Sigmoid colon (tissue), 7 donors: Measurements from ENCODE around the gene CDH23. TPM values are rescaled to one million over a fixed set of nuclear protein-coding genes. Genes with fewer than 3 reads are reported as not detected.

ENCODE experiments used
- DNase-seq: peaks from one replicate; pipeline ENCODE4 v3.0.0-alpha.2; 2019
- H3K27ac ChIP-seq, 4 donors: fragments of 200-600 bp; sonication (generic); one replicate each; pipeline ENCODE4 v1.5.1; 2016 to 2019; ENCODE audit warnings: mild to moderate bottlenecking in 1 of 4
- H3K27me3 ChIP-seq, 3 donors: fragments of 200-600 bp; sonication (generic); one replicate each; pipeline ENCODE4 v1.5.1; 2019; ENCODE audit warnings: mild to moderate bottlenecking in 1 of 3
- H3K36me3 ChIP-seq, 4 donors: fragments of 200-600 bp; sonication (generic); one replicate each; pipeline ENCODE4 v1.5.1; 2016 to 2019
- H3K4me1 ChIP-seq, 4 donors: fragments of 200-600 bp; sonication (generic); one replicate each; pipeline ENCODE4 v1.5.1; 2017 to 2019
- H3K4me3 ChIP-seq, 4 donors: fragments of 200-600 bp; sonication (generic); one replicate each; pipeline ENCODE4 v1.5.1; 2017 to 2019; ENCODE audit warnings: mild to moderate bottlenecking in 2 of 4, moderate library complexity in 1 of 4
- H3K9me3 ChIP-seq, 4 donors: fragments of 200-600 bp in 3 of 4; sonication (generic) in 3 of 4; one replicate each; pipeline versions ENCODE4 v1.5.1 to v1.6.1; 2013 to 2019
- CTCF ChIP-seq, 4 experiments: fragments of 450-650 bp in 3 of 4; fragments of 200-600 bp in 1 of 4; IDR thresholded peaks; one replicate each; pipeline ENCODE4 v1.5.1; 2016 to 2019; ENCODE audit warnings: antibody characterized with exemption in 4 of 4, mild to moderate bottlenecking in 3 of 4, moderate library complexity in 2 of 4
- EP300 ChIP-seq, 4 donors: sonication (generic); formaldehyde crosslinking; IDR thresholded peaks; one replicate each; pipeline ENCODE4 v1.6.1; 2017; ENCODE audit warnings: antibody characterized with exemption in 4 of 4
- POLR2A ChIP-seq, 2 donors: fragments of 450-650 bp; IDR thresholded peaks; one replicate each; pipeline ENCODE4 v1.6.1; 2016; ENCODE audit warnings: antibody characterized with exemption in 2 of 2, mild to moderate bottlenecking in 2 of 2, moderate library complexity in 2 of 2
- POLR2AphosphoS5 ChIP-seq, 4 donors: sonication (generic); formaldehyde crosslinking; IDR thresholded peaks; one replicate each; pipeline ENCODE4 v1.6.1; 2017; ENCODE audit warnings: antibody characterized with exemption in 4 of 4
- WGBS, 2 donors: extraction: QIAGEN DNeasy Blood & Tissue Kit; methylation state at CpG; one replicate each; pipeline ENCODE4 v1.1.7; 2013; 5-methylcytosine and 5-hydroxymethylcytosine counted together
- intact Hi-C: fragments of 100-400 bp; cut with DNase I; formaldehyde crosslinking; loops from one replicate; pipeline ENCODE4 v1.15.1; 2023
- polyA plus RNA-seq, 3 donors: library from polyadenylated mRNA; stranded (reverse); fragments of 200-250 nt; gene quantifications; one replicate each; pipeline ENCODE4 v1.2.3, GENCODE V29; 2013
- total RNA-seq, 4 donors: library from RNA; depleted of rRNA; stranded (reverse); fragments of >200 nt; gene quantifications; one replicate each; pipeline ENCODE4 v1.1.0, GENCODE V29; 2016
- donor health status: healthy with polysubstance abuse.
- donor health status: Bipolar disorder and iron deficiency.
- donor health status: healthy.

CDH23 gene
- total and polyA plus RNA-seq, 7 donors: 1.5 to 7.2 (median 3.0) TPM

- WGBS, 2 donors: 89 to 91% methylated on average over 5 of the region's 5 CpGs
- Histone ChIP-seq H3K4me1 (no peaks in the 10 kb centered on the region), H3K27me3 (no peaks in the 10 kb centered on the region), H3K4me3 (no peak overlapping the region), H3K27ac (no peak overlapping the region), H3K36me3 (no peaks in the 10 kb centered on the region), H3K9me3 (no peaks in the 10 kb centered on the region)
- DNase-seq: no peak
- TF ChIP-seq POLR2A (IDR thresholded peaks at IDR 0.05): no peak
- no peak for TF ChIP-seq CTCF (IDR thresholded peaks at IDR 0.05)
- TF ChIP-seq POLR2AphosphoS5 (IDR thresholded peaks at IDR 0.05): no peak
- no peak for TF ChIP-seq EP300 (IDR thresholded peaks at IDR 0.05)
- intact Hi-C loops: no loop called here
Measured at GRCh38 chr10:71502851-71503250, 106.1 kb downstream of the CDH23 start.

- Histone ChIP-seq H3K4me1 (no peaks in the 10 kb centered on the region), H3K27me3 (no peaks in the 10 kb centered on the region), H3K9me3 (no peaks in the 10 kb centered on the region), H3K36me3 (no peaks in the 10 kb centered on the region), H3K27ac (no peak overlapping the region), H3K4me3 (no peak overlapping the region)
- TF ChIP-seq POLR2A (IDR thresholded peaks at IDR 0.05): no peak
- intact Hi-C loops: no loop called here
- WGBS, 2 donors: 79 to 84% methylated on average over 2 of the region's 2 CpGs
- no peak for DNase-seq
Measured at GRCh38 chr10:71504168-71504567, 107.4 kb downstream of the CDH23 start.

- Histone ChIP-seq H3K4me3 (no peak overlapping the region), H3K36me3 (no peaks in the 10 kb centered on the region), H3K27ac (no peak overlapping the region), H3K9me3 (no peaks in the 10 kb centered on the region), H3K4me1 (no peaks in the 10 kb centered on the region), H3K27me3 (no peaks in the 10 kb centered on the region)
- TF ChIP-seq EP300 (IDR thresholded peaks at IDR 0.05) (no peak), POLR2AphosphoS5 (IDR thresholded peaks at IDR 0.05) (no peak), POLR2A (IDR thresholded peaks at IDR 0.05) (no peak), CTCF (IDR thresholded peaks at IDR 0.05) (no peak)
- intact Hi-C loops: no loop called here
- DNase-seq: no peak
- 15 to 62% methylated on average over 5 of the region's 5 CpGs for WGBS, 2 donors
Measured at GRCh38 chr10:71504570-71504969, 107.8 kb downstream of the CDH23 start.

- intact Hi-C loops: no loop called here
- H3K4me3 ChIP-seq: no peak overlapping the region
- H3K27me3 ChIP-seq: no peaks in the 10 kb centered on the region
- H3K4me1 ChIP-seq: no peaks in the 10 kb centered on the region
- no peak for DNase-seq
- H3K9me3 ChIP-seq: no peaks in the 10 kb centered on the region
- 95 to 96% methylated on average over 3 of the region's 3 CpGs for WGBS, 2 donors
- H3K36me3 ChIP-seq: no peaks in the 10 kb centered on the region
- H3K27ac ChIP-seq: no peak overlapping the region
- TF ChIP-seq POLR2A (IDR thresholded peaks at IDR 0.05) (no peak), CTCF (IDR thresholded peaks at IDR 0.05) (no peak), EP300 (IDR thresholded peaks at IDR 0.05) (no peak), POLR2AphosphoS5 (IDR thresholded peaks at IDR 0.05) (no peak)
Measured at GRCh38 chr10:71505862-71506261, 109.1 kb downstream of the CDH23 start.

- intact Hi-C loops: no loop called here
- H3K9me3 ChIP-seq: no peaks in the 10 kb centered on the region
- H3K4me3 ChIP-seq: no peak overlapping the region
- no peaks in the 10 kb centered on the region for H3K36me3 ChIP-seq
- 46 to 94% methylated on average over 2 of the region's 2 CpGs for WGBS, 2 donors
- DNase-seq: no peak
- TF ChIP-seq POLR2AphosphoS5 (IDR thresholded peaks at IDR 0.05) (no peak), EP300 (IDR thresholded peaks at IDR 0.05) (no peak), POLR2A (IDR thresholded peaks at IDR 0.05) (no peak), CTCF (IDR thresholded peaks at IDR 0.05) (no peak)
- no peaks in the 10 kb centered on the region for H3K27me3 ChIP-seq
- H3K27ac ChIP-seq: no peak overlapping the region
- H3K4me1 ChIP-seq: no peaks in the 10 kb centered on the region
Measured at GRCh38 chr10:71509444-71509843, 112.7 kb downstream of the CDH23 start.
